Stomach (tissue), 4 donors: Measurements from ENCODE around the gene PPP3R1.

ENCODE experiments used
- EP300 ChIP-seq: sonication (generic); formaldehyde crosslinking; IDR thresholded peaks from one replicate; pipeline ENCODE4 v1.6.1; 2017; ENCODE audit warnings: antibody characterized with exemption
- POLR2A ChIP-seq, 4 donors: fragments of 450-650 bp; IDR thresholded peaks; one replicate each; pipeline ENCODE4 v1.6.1; 2016; ENCODE audit warnings: antibody characterized with exemption in 4 of 4, control low read depth in 2 of 4, mild to moderate bottlenecking in 1 of 4, moderate library complexity in 1 of 4

- no peak for TF ChIP-seq POLR2A (IDR thresholded peaks at IDR 0.05)
- no peak for TF ChIP-seq EP300
Observed at GRCh38 chr2:68278169-68278568, 25.8 kb upstream of the PPP3R1 start.
